ENCODE results near the gene NR4A1. TPM values are rescaled to one million over a fixed set of nuclear protein-coding genes. Genes with fewer than 3 reads are reported as not detected.
A peak's percentile ranks its signal among the peaks of the same experiment; 100 is the strongest.

NR4A1 gene
- total and polyA plus RNA-seq, 7 donors: 17.5 to 92.8 (median 50.2) TPM

DNA sequence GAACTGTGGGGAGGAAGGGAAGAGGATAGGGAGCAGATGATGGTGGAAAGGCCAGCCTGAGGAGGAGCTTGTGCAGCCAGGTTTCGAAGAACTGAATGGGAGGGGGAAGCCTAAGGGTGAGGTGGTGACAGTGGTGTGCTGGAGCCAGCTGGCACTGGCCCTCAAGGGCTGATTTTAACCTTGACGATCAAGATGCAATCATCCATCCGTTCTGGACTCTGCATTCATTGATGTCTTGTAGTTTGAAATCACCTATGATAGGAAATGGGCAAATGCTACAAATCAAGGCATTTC is 15.8 kb downstream of the NR4A1 start:
- TF ChIP-seq, protein P1, sequence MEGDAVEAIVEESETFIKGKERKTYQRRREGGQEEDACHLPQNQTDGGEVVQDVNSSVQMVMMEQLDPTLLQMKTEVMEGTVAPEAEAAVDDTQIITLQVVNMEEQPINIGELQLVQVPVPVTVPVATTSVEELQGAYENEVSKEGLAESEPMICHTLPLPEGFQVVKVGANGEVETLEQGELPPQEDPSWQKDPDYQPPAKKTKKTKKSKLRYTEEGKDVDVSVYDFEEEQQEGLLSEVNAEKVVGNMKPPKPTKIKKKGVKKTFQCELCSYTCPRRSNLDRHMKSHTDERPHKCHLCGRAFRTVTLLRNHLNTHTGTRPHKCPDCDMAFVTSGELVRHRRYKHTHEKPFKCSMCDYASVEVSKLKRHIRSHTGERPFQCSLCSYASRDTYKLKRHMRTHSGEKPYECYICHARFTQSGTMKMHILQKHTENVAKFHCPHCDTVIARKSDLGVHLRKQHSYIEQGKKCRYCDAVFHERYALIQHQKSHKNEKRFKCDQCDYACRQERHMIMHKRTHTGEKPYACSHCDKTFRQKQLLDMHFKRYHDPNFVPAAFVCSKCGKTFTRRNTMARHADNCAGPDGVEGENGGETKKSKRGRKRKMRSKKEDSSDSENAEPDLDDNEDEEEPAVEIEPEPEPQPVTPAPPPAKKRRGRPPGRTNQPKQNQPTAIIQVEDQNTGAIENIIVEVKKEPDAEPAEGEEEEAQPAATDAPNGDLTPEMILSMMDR (IDR thresholded peaks at IDR 0.05): no peak
- Histone ChIP-seq H3K4me3 (no peak overlapping the region), H3K27ac (no peak overlapping the region), H3K4me1 (peaks cover 48% of the 10 kb centered on the region), H3K27me3 (ENCODE audit: insufficient read depth in 3 of 3, low read length in 2 of 3) (no peaks in the 10 kb centered on the region), H3K9me3 (no peaks in the 10 kb centered on the region), H3K36me3 (ENCODE audit: insufficient read depth in 1 of 2, low read depth in 1 of 2) (peaks cover 0 to 10% of the 10 kb centered on the region in 2 donors)
- intact Hi-C loops (cut with DNase I): loop anchor here in 1 of 2 donors (5.0 kb wide), 1 partner anchor 40 kb away; no protein-coding TSS in a partner anchor
- no peak for ATAC-seq
- 21 to 37% (median 33%) methylated on average over 3 of the region's 3 CpGs for WGBS, 3 donors
- no peak for DNase-seq

DNA sequence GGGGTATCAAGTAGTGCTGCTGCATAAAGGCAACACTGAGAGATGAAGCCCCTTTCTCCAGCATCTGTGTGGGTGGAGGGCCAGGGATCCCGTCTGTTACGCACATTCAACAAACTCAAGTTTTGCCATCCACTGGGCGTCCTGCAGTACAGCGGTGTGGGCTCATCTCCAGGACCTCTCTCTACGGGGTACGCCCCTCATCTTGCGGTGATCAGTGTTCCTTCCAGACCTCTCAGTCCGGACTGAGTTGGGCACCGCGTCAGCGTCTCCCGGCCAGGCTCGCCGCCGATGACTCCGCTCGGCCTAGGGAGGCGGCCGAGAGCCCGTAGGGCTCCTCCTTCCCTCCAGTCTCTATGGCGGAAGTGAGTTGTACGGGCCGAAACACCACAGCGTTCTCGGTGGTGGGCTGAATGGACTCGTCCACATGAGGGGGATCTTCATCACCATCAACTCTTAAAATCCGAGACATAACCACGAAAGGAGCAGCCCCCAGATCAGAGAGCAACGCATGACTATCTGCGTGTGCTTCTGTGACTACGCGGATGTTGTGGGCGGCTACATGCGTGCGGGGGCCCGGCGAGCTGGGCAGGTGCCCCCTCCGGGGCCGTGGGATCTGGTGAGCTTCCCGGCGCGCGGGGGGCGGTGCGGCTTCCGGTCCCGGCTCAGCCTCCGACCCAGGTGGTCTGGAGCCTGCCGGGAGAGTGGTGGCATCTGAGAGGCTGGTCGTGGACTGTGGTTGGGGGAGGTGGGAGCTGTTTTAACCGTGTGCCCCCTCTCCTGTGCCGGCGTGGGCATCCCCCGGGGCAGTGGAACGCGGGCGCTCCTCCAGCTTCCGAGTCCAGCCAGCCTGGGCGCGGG is 18.3 kb downstream of the NR4A1 start, which contains the start of gene ATG101:
TSS of gene ATG101 (plus strand) at position 652 of the 858 bp plus-strand sequence. CDS start 3,673 bp downstream, outside the sequence.
- ATAC-seq (peak; percentile 97 to 98 (median 98)), DNase-seq (peak; percentile 89 to 94)
- 0 to 1% (median 1%) methylated on average over 50 to 60 of the region's 60 CpGs for WGBS, 3 donors
- TF ChIP-seq, protein P1 (IDR thresholded peaks at IDR 0.05): peak; percentile 54
- Histone ChIP-seq H3K27ac (peak within 1 kb of the TSS; percentile 90), H3K4me1 (peaks cover 27% of the 10 kb centered on the region), H3K9me3 (no peaks in the 10 kb centered on the region), H3K36me3 (ENCODE audit: insufficient read depth in 1 of 2, low read depth in 1 of 2) (peaks cover 0 to 34% of the 10 kb centered on the region in 2 donors), H3K27me3 (ENCODE audit: insufficient read depth in 3 of 3, low read length in 2 of 3) (no peaks in the 10 kb centered on the region), H3K4me3 (peak within 1 kb of the TSS; percentile 78)
- intact Hi-C loops (cut with DNase I): loop anchor here in 1 of 2 donors (5.0 kb wide), 1 partner anchor 42 kb away; no protein-coding TSS in a partner anchor

DNA sequence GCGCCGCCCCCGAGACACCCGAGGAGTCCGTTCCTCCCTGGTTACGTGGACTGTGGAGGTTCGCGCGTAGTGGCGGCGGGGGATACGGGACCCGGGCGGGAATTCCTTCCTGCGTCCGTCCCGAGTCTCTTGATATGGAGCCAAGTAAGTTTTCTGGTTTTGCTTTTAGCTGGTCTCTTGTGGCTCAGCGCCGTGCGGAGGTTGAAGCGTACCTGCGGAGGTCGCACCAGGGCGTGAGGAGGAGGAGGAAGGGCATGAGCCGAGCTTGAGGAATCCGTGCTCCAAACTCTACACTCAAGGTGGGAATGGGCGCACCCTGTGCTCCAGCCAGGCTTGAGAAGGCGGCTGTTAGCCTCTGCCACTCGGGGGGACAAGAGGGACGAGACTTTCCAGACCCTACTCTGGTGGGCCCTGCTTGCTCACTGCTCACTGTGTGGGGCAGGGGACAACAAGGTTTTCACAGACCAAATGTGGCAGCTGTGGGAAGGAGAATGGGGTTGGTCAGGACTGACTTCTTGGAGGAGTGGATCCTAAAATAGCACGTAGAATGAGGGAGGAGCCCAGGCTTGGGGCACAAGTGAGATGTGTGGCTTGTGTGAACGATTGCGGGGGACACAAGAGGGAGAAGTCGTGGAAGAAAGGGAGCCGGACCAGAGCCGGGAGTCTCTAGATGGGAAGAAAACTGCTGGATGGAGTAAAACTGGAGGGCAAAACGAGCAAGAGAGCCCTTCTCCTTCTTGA is 19.1 kb downstream of the NR4A1 start:
- WGBS, 3 donors: 3% methylated on average over 32 to 37 of the region's 37 CpGs
- H3K4me1 ChIP-seq: peaks cover 27% of the 10 kb centered on the region

DNA sequence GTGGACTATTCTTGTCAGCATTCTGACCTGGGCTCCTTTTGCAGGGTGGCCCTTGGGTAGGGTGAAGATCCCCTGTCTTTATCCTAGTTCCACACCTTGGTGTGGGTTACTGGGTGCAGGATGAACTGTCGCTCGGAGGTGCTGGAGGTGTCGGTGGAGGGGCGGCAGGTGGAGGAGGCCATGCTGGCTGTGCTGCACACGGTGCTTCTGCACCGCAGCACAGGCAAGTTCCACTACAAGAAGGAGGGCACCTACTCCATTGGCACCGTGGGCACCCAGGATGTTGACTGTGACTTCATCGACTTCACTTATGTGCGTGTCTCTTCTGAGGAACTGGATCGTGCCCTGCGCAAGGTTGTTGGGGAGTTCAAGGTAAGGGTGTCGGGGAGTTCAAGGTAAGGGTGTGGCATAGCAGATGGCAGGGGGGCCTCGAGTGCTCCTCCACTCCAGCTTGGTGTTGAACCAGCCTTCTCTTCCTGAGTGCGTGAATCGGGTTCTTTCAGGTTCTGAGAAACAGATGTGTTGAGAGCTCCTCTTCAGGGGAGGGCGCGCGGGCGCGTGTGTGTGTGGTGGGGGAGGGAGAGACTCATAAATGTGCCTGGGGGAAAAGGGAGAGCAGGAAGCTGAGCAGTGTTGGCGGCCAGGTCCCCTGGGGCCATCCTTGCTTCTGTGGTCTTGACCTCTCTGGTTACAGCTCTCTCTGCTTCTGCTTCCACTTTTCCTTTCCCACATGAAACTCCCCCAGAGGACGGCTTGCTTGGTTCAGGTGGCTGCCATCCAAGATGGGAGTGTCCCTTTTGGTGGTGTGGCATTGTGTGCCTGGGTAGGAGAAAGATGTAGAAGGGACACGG is 22.5 kb downstream of the NR4A1 start:
- H3K4me1 ChIP-seq: peaks cover 31% of the 10 kb centered on the region
- H3K27me3 ChIP-seq (ENCODE audit: insufficient read depth in 3 of 3, low read length in 2 of 3): no peaks in the 10 kb centered on the region
- H3K36me3 ChIP-seq (ENCODE audit: insufficient read depth in 1 of 2, low read depth in 1 of 2): peaks cover 3 to 73% of the 10 kb centered on the region in 2 donors
- TF ChIP-seq, protein P1 (IDR thresholded peaks at IDR 0.05): no peak
- intact Hi-C loops (cut with DNase I): no loop called here
- DNase-seq (peak in 1 of 2 donors; percentile 35), ATAC-seq (no peak)
- 67 to 82% (median 73%) methylated on average over 23 of the region's 23 CpGs for WGBS, 3 donors
- H3K27ac ChIP-seq: no peak overlapping the region
- H3K9me3 ChIP-seq: no peaks in the 10 kb centered on the region
- no peak overlapping the region for H3K4me3 ChIP-seq

More for the DNA sequence above, 19.1 kb downstream of the NR4A1 start:
- Histone ChIP-seq H3K27me3 (ENCODE audit: insufficient read depth in 3 of 3, low read length in 2 of 3) (no peaks in the 10 kb centered on the region), H3K27ac (peak overlapping the region; percentile 90), H3K4me3 (peak overlapping the region; percentile 78), H3K36me3 (ENCODE audit: insufficient read depth in 1 of 2, low read depth in 1 of 2) (peaks cover 0 to 42% of the 10 kb centered on the region in 2 donors), H3K9me3 (no peaks in the 10 kb centered on the region)
- ATAC-seq: peak in 3 of 4 donors; percentile 24 to 48 (median 33)
- no peak for DNase-seq
- TF ChIP-seq, protein P1 (IDR thresholded peaks at IDR 0.05): no peak
- intact Hi-C loops (cut with DNase I): no loop called here

Measured in psoas muscle (tissue), 8 donors.